ENCODE measurements around the gene ATP2B3. TPM values are rescaled to one million over a fixed set of nuclear protein-coding genes. Genes with fewer than 3 reads are reported as not detected.
A peak's percentile ranks its signal among the peaks of the same experiment; 100 is the strongest.

Gene ATP2B3
- total RNA-seq, 1 experiment from 2014 or later = 0.21 TPM

DNA sequence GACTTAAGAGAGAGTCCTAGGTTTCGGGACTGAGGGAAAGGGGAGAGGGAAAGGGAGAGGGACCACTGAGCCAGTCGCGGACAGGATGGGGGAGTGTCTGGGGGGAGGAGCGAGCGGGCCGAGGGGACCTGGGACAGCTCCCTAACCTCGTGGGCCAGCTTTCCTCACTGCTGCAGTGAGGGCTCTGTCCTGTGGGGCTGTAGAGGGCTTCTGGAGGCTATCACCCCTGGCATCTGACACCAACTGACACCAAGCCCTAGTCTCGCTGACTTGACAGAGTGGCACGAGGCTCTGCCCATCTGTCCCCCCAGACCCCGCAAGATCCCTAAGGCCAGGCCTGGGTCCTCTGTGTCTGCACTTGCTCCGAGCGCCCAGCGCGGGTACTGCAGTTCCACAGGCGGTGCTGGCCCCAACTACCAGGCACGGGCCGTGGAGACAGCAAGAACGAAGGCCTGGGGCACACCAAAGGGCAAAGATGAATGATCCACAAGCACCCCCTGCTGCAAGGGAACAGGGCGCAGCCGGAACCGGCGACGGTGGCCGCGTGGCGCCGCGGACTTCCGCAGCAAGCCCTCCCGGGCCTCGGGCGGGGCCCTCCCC, 47.5 kb upstream of the ATP2B3 start:
- in situ Hi-C loops (cut with HindIII; ENCODE audit: low pct_unique_long_range_greater_than_20kb, low sequenced_read_pairs) (no loop called here), intact Hi-C loops (cut with micrococcal nuclease; ENCODE audit: unreplicated experiment) (no loop called here)
- Histone ChIP-seq H3K9me3 (ENCODE audit: control insufficient read depth, insufficient read depth, low read depth, low read length) (no peaks in the 10 kb centered on the region), H3K36me3 (ENCODE audit: control insufficient read depth, insufficient read depth, low read length) (no peaks in the 10 kb centered on the region), H3K4me1 (ENCODE audit: control insufficient read depth, insufficient read depth, low read length) (no peaks in the 10 kb centered on the region), H3K4me3 (ENCODE audit: low read depth in 2 of 2, low read length in 2 of 2) (peak overlapping the region; percentile 75 to 95), H3K27me3 (ENCODE audit: control insufficient read depth, insufficient read depth, low read length) (no peaks in the 10 kb centered on the region), H3K27ac (ENCODE audit: low read length) (peak overlapping the region; percentile 81)
- POLR2A ChIA-PET = no interaction called here
- TF ChIP-seq TCF7L2 (IDR thresholded peaks at IDR 0.05; ENCODE audit: low read depth, low read length) (no peak), POLR2AphosphoS5 (IDR thresholded peaks at IDR 0.05; ENCODE audit: low read depth, low read length) (no peak), SIN3A (IDR thresholded peaks at IDR 0.05; ENCODE audit: borderline replicate concordance, insufficient read depth, low read depth, low read length) (peak; percentile 93; the same call in 1 of the 2 replicates)
- TF ChIP-seq, protein P1, sequence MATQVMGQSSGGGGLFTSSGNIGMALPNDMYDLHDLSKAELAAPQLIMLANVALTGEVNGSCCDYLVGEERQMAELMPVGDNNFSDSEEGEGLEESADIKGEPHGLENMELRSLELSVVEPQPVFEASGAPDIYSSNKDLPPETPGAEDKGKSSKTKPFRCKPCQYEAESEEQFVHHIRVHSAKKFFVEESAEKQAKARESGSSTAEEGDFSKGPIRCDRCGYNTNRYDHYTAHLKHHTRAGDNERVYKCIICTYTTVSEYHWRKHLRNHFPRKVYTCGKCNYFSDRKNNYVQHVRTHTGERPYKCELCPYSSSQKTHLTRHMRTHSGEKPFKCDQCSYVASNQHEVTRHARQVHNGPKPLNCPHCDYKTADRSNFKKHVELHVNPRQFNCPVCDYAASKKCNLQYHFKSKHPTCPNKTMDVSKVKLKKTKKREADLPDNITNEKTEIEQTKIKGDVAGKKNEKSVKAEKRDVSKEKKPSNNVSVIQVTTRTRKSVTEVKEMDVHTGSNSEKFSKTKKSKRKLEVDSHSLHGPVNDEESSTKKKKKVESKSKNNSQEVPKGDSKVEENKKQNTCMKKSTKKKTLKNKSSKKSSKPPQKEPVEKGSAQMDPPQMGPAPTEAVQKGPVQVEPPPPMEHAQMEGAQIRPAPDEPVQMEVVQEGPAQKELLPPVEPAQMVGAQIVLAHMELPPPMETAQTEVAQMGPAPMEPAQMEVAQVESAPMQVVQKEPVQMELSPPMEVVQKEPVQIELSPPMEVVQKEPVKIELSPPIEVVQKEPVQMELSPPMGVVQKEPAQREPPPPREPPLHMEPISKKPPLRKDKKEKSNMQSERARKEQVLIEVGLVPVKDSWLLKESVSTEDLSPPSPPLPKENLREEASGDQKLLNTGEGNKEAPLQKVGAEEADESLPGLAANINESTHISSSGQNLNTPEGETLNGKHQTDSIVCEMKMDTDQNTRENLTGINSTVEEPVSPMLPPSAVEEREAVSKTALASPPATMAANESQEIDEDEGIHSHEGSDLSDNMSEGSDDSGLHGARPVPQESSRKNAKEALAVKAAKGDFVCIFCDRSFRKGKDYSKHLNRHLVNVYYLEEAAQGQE (IDR thresholded peaks at IDR 0.05; ENCODE audit: insufficient read depth in 1 of 2, low read depth in 2 of 2, low read length in 1 of 2) = peak in 1 of 2 experiments; percentile 83; a peak in 2 of 4 replicates
- TF ChIP-seq, protein P2, sequence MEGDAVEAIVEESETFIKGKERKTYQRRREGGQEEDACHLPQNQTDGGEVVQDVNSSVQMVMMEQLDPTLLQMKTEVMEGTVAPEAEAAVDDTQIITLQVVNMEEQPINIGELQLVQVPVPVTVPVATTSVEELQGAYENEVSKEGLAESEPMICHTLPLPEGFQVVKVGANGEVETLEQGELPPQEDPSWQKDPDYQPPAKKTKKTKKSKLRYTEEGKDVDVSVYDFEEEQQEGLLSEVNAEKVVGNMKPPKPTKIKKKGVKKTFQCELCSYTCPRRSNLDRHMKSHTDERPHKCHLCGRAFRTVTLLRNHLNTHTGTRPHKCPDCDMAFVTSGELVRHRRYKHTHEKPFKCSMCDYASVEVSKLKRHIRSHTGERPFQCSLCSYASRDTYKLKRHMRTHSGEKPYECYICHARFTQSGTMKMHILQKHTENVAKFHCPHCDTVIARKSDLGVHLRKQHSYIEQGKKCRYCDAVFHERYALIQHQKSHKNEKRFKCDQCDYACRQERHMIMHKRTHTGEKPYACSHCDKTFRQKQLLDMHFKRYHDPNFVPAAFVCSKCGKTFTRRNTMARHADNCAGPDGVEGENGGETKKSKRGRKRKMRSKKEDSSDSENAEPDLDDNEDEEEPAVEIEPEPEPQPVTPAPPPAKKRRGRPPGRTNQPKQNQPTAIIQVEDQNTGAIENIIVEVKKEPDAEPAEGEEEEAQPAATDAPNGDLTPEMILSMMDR (IDR thresholded peaks at IDR 0.05) = no peak
- ATAC-seq = peak; percentile 54
- CTCF ChIA-PET = interaction anchor here (0.9 to 1.2 kb wide), 2 partner anchors 9 to 36 kb away, joined by 4 to 12 read pairs; no protein-coding TSS in a partner anchor
- DNase-seq (ENCODE audit: low read depth, low spot score) = no peak
- BruUV-seq (replicated peaks) = no TSS peak

DNA sequence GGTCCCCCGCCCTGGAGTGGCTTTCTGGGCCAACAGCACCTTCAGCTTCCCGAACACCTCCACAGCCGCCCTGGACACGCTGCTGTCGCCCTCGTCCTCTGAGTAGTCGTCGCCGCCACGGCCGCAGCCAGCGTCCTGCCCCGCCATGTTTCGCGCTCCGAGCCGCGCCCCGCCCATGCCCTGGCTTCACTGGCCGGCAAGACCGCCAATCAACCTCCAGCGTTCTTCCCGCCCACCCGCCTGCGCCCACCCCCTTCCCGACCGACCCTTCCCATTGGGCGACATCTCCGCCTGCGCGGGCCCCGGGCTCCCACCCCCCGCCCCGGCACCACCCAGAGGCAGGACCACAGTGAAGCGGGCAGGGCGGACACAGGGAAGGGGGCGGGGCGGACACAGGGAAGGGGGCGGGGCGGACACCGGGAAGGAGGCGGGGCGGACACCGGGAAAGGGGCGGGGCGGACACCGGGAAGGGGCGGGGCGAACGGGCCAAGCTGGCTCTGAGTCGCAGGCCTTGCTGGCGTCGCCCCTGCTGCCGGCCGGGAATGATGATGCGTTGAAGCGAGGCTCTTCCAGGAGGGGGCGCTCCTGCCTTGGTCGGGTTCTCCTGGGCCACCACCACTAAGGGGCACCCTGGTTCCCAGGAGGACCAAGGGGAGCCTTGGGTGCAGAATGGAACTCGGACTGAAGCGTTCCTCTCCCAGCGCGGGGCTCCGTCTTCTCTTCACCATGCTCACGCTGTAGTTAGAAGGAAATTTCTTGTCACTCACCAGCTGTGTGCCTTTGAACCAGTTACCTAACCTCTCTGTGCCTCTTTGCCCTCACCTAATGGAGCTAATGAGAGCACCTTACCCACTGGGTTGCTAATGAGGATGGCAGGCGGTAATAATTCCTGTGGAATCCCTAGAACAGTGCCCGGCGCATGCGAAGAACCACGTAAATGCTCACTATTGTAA, 46.8 kb upstream of the ATP2B3 start, which contains the start of gene HAUS7:
Gene HAUS7, minus strand, starts transcription at position 166 of the 953 bp plus-strand sequence. Its CDS starts 19 bp downstream, at position 147.
- Histone ChIP-seq H3K4me1 (ENCODE audit: control insufficient read depth, insufficient read depth, low read length) (no peaks in the 10 kb centered on the region), H3K36me3 (ENCODE audit: control insufficient read depth, insufficient read depth, low read length) (no peaks in the 10 kb centered on the region), H3K27me3 (ENCODE audit: control insufficient read depth, insufficient read depth, low read length) (no peaks in the 10 kb centered on the region), H3K4me3 (ENCODE audit: low read depth in 2 of 2, low read length in 2 of 2) (peak within 1 kb of the TSS; percentile 75 to 95), H3K9me3 (ENCODE audit: control insufficient read depth, insufficient read depth, low read depth, low read length) (no peaks in the 10 kb centered on the region), H3K27ac (ENCODE audit: low read length) (peak within 1 kb of the TSS; percentile 81)
- ChIA-PET CTCF (interaction anchor here (0.9 to 1.3 kb wide), 5 partner anchors 10 to 37 kb away, joined by 3 to 12 read pairs (median 4); partner anchors contain the start of gene BGN), POLR2A (interaction anchor here (0.6 kb wide), 2 partner anchors 21 to 128 kb away, joined by 6 to 12 read pairs; partner anchors contain the start of gene CCNQ)
- in situ Hi-C loops (cut with HindIII; ENCODE audit: low pct_unique_long_range_greater_than_20kb, low sequenced_read_pairs) = no loop called here
- ATAC-seq = peak; percentile 91
- peak; percentile 43 for DNase-seq (ENCODE audit: low read depth, low spot score)
- TF ChIP-seq POLR2AphosphoS5 (IDR thresholded peaks at IDR 0.05; ENCODE audit: low read depth, low read length) (peak; percentile 45; the same call in 1 of the 2 replicates), TCF7L2 (IDR thresholded peaks at IDR 0.05; ENCODE audit: low read depth, low read length) (no peak), SIN3A (IDR thresholded peaks at IDR 0.05; ENCODE audit: borderline replicate concordance, insufficient read depth, low read depth, low read length) (0 out of 2 replicates have a peak, but pooled peaks have one; percentile 45)
- TF ChIP-seq, protein P2 (IDR thresholded peaks at IDR 0.05) = no peak
- TF ChIP-seq, protein P1 (IDR thresholded peaks at IDR 0.05; ENCODE audit: insufficient read depth in 1 of 2, low read depth in 2 of 2, low read length in 1 of 2) = no peak
- intact Hi-C loops (cut with micrococcal nuclease; ENCODE audit: unreplicated experiment) = no loop called here
- BruUV-seq (replicated peaks) = no TSS peak

Data from Panc1 (cell line).